ENCODE measurements around the gene AKT3. TPM values are rescaled to one million over a fixed set of nuclear protein-coding genes. Genes with fewer than 3 reads are reported as not detected.

Gene AKT3
- total RNA-seq, 1 donor from 2014 or later: 249 TPM

DNA sequence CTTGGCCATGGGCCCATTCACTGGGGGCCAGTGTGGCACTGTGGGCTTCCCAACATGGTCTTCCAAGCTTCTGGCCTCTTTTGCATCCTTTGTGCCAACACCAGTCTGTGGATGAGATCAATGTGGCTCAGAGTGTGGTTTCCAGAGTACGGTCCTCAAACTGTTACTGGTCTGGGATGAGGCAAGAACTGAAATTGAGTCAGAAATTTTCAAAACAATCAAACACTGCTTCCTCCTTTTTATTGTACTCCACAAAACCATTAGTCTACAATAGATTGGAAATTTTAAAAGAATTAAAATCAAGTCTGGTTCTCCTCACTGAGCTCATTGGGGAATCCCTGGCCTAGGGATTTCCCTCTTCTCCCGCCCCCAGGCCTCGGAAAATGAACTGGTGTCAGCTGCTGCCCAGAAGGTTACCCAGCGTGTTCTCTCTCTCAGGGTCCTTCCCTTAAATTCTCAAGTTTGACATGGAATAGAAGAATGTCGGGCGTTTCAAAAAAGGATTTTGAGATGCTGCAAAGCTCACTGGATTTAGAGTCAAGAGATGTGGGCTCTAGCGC, 372.2 kb downstream of the AKT3 start:
- DNase-seq (ENCODE audit: low spot score in 2 of 2): no peak
- FAIRE-seq: no peak

GRCh38 chr1:243475966-243476365, 374.1 kb downstream of the AKT3 start:
- FAIRE-seq: no peak
- DNase-seq (ENCODE audit: low spot score in 2 of 2): peak; percentile 72 to 79

DNA sequence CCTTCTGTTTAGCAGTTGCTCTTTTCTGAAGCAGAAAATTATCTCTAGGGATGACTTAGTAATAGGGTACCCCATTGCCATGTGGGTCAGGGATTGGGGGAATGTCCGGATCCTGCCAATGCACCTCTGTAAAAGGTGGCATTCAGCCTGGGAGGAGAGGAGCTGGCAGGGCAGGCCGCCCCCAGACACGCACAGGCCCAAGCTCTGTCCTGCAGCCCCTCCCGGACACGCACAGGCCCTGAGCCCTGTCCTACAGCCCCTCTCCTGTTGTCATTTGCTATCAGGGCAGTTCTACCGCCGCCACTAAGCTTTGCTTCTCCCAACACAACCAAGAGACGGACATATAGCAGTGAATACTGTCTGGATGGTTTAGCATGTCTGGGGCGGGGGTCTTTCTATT, 375.1 kb downstream of the AKT3 start:
- no peak for DNase-seq (ENCODE audit: low spot score in 2 of 2)

DNA sequence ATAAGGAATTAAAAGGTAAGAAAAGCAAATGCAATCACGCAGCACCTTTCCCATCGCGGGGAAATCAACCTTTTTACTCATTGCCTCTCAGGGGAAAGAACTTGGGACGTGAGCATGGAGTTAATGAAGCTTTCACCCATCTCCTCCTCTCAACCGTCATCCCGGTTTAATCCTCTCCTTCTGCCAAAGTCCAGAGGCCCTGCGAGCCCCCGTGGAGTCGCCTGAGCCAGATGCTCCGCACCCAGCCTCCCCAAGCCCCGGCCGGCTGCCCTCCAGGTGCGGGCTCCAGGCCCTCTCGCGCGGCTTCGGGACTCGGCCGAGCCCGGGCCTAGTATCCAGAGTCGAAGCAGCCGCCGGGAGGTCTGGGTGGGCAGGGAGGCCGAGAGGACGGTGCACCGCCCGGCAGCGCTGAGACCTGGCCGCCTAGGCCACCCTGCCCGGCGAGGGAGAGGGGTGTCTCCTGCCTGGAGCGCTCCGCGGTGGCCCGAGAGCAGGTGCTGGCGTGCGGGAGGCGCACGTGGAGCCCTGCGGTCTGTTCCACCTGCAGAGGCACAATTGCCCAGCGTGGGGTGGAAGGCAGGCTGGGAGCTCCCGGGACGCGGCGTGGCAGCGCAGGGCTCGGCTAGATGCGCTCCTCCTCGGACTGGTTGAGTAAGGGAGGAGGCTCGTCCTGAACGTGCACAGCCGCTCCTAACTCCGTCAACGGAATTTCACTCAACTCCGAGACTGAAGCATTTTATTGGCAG, 375.7 kb downstream of the AKT3 start:
- FAIRE-seq: no peak
- DNase-seq (ENCODE audit: low spot score in 2 of 2): peak in 1 of 2 donors; percentile 8

More for the DNA sequence above, 375.1 kb downstream of the AKT3 start:
- FAIRE-seq: no peak

- DNase-seq (ENCODE audit: low spot score in 2 of 2) (peak in 1 of 2 donors; percentile 23), FAIRE-seq (no peak)
These were observed 376.6 kb downstream of the AKT3 start for GRCh38 chr1:243473227-243474135.

GRCh38 chr1:243471754-243472745, 378.0 kb downstream of the AKT3 start:
- no peak for FAIRE-seq
- peak in 1 of 2 donors; percentile 3 for DNase-seq (ENCODE audit: low spot score in 2 of 2)

- FAIRE-seq: no peak
These were observed 378.9 kb downstream of the AKT3 start for GRCh38 chr1:243471026-243471685.

GRCh38 chr1:243470502-243470901, 379.5 kb downstream of the AKT3 start:
- FAIRE-seq (no peak), DNase-seq (ENCODE audit: low spot score in 2 of 2) (peak in 1 of 2 donors; percentile 21)

More at GRCh38 chr1:243471026-243471685, 378.9 kb downstream of the AKT3 start:
- no peak for DNase-seq (ENCODE audit: low spot score in 2 of 2)

- DNase-seq (ENCODE audit: low spot score in 2 of 2) (no peak), FAIRE-seq (no peak)
These were observed 380.5 kb downstream of the AKT3 start for GRCh38 chr1:243469497-243469896.

DNA sequence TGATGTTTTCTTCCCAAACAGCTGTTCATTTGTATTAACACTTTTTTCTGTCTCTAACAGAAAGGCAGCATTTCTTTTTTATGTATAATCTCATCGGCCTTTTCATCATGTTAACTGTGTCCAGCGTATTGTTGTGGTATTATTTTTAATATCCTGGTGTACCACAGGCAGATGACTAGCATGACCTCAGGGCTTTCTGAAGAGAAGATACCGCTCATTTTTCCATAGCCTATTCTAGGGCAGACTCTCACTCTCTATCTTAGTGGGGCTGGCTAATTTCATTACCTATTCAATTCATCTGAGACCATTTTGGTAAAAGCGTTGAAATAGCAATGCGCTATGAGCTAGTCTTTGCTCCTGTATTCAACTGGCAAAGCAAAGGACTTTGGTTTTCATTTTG, 384.3 kb downstream of the AKT3 start:
- no peak for FAIRE-seq

DNA sequence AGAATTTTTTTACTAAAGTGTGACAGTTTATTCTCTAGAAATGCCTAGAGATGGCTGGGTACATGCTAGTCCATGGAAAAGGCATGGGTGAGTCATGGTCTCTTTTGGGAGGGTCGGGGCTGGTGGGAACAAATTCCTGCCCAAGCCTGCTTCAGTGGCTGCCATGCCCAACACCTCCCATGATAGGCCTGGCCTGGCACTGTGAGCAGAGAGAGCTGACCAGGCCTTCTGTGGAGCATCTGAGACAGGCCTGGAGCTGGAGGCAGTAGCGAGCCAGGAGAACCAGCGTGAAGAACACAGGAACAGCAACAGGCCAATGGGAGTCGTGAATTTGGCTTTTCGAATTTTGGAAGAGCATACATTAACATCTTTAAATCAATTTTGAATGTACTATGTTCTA, 385.0 kb downstream of the AKT3 start:
- no peak for FAIRE-seq
- DNase-seq (ENCODE audit: low spot score in 2 of 2): no peak

More for the DNA sequence above, 384.3 kb downstream of the AKT3 start:
- DNase-seq (ENCODE audit: low spot score in 2 of 2): no peak

- FAIRE-seq: no peak
- DNase-seq (ENCODE audit: low spot score in 2 of 2): no peak
These were observed 386.9 kb downstream of the AKT3 start for GRCh38 chr1:243462929-243463697.

GRCh38 chr1:243461700-243462099, 388.3 kb downstream of the AKT3 start:
- no peak for FAIRE-seq
- no peak for DNase-seq (ENCODE audit: low spot score in 2 of 2)

GRCh38 chr1:243459059-243459458, 391.0 kb downstream of the AKT3 start:
- FAIRE-seq: no peak
- no peak for DNase-seq (ENCODE audit: low spot score in 2 of 2)

DNA sequence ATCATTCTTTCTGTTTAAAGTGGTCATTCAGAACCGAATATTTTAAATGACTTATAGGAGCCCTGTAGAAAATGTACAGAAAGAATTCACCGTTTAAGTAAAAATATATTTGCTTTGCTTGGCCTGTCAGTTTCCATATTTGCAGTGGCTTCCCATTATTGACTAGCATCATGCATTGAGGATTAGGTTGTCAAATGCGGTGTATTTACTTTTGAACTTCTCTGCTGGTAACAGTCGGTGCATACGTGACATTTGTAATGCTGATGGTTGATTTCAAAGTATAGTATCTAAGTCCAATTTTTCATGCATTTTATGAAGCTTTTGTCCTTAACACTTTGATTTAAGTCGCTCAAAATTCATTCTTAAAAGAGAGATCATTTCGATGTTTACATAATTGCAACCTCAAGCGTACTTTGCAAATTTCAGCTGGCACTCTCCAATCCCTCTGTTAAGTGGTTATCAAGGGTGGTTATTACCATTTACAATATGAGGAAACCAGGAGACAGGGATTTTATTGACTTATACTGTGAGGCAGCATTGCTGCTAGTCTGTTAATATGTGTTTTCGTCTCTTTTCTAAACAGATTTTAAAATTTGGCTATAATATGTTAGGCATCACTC, 392.6 kb downstream of the AKT3 start:
- FAIRE-seq (no peak), DNase-seq (ENCODE audit: low spot score in 2 of 2) (no peak)

DNA sequence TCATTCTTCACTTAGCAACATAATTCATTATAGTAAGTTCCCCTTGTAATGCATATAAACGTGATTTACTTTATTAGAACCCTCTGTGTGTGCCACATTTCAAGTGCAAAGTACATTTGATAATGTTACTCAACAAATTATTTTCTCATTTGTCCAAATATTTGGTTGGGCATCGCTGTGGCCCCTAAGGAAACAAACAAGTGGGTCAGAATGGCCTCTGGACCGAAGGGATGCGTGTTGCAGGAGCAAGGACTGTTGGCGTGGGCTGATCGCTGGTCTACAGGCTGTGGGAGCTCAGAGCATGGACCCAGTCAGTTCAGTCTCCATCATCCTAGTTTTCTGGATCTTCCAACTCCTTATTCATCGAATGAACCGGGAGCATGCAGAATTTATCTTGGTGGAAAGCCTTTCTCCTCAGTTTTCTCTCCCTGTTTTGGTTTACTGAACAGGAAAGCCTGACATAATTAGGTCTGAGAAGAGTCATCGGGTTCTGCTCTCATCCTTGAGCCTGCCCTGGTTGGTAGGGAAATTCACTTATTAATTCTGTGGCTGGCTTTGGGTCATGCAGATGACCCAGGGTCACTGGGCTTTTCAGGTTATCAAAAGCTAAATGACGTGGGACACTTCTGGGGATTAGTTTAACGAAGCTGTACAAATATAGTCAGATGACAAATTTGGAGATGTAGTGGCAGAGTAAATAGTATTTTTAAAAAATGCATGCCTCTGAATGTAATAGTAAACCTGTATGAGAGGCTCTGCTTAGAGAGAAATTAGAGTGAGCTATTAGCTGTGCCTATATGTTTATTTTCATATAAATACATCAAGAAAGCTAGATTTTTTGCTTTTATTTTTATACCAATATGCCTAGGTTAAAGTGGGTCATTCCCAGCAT, 394.0 kb downstream of the AKT3 start:
- no peak for DNase-seq (ENCODE audit: low spot score in 2 of 2)
- no peak for FAIRE-seq

DNA sequence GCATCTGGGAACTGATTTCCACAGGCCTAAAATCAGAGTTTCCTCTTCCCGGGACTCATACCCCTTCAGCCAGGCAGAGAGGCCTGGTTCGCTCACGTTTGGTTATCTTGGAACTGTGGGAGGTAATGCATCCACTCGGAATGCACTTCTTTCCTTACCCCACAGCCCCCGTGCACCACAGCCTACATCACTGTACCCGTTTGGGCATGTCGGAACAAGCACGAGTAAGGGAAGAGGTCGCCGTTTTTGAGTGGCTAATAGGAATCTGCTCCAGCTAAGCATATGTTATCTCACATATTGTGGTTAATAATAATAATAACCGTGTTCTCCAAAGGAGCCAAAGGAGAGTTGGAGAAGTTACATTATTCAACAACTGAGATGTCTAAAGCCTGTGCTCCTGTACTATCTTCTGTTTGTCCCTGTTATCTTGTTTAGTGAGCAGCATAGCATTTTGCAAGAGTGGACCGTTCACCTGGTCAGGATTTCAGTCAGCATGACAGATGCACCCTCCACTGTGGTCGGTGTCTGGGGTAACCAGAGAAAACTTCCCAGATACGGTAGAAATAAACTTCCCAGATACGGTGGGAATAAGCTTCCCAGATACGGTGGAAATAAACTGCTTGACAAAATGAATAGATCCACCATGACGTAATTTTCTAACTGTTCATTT, 395.6 kb downstream of the AKT3 start:
- no peak for FAIRE-seq
- no peak for DNase-seq (ENCODE audit: low spot score in 2 of 2)
